Hepatocyte (in vitro differentiated cells): Measurements from ENCODE around the gene PLA2G4A. TPM values are rescaled to one million over a fixed set of nuclear protein-coding genes. Genes with fewer than 3 reads are reported as not detected.

ENCODE experiments used
- DNase-seq: peaks from one replicate; pipeline ENCODE4 v3.0.0-alpha.2; 2016; ENCODE audit warnings: low spot score
- H2AFZ ChIP-seq: fragments of 200-600 bp; sonication (generic); 2 replicates; pipeline ENCODE4 v1.6.0; 2016; ENCODE audit warnings: antibody characterized with exemption, mild to moderate bottlenecking
- H3K27ac ChIP-seq: fragments of 200-600 bp; sonication (generic); 2 replicates; pipeline ENCODE4 v1.5.1; 2016; ENCODE audit warnings: mild to moderate bottlenecking
- H3K27me3 ChIP-seq: fragments of 200-600 bp; sonication (generic); 2 replicates; pipeline ENCODE4 v1.6.1; 2016
- H3K36me3 ChIP-seq: fragments of 200-600 bp; sonication (generic); replicated peaks from 2 replicates; pipeline ENCODE4 v1.5.1; 2016; ENCODE audit warnings: low read depth; ENCODE audit not compliant: insufficient read depth
- H3K4me1 ChIP-seq: fragments of 200-600 bp; sonication (generic); 2 replicates; pipeline ENCODE4 v1.5.1; 2016; ENCODE audit warnings: mild to moderate bottlenecking, moderate library complexity; ENCODE audit not compliant: insufficient read depth
- H3K4me2 ChIP-seq: fragments of 200-600 bp; sonication (generic); 2 replicates; pipeline ENCODE4 v1.6.0; 2016
- H3K4me3 ChIP-seq: fragments of 200-600 bp; sonication (generic); 2 replicates; pipeline ENCODE4 v1.5.1; 2016; ENCODE audit warnings: mild to moderate bottlenecking
- H3K79me2 ChIP-seq: fragments of 200-600 bp; sonication (generic); 2 replicates; pipeline ENCODE4 v1.6.0; 2017; ENCODE audit warnings: mild to moderate bottlenecking
- H3K9me2 ChIP-seq: fragments of 200-600 bp; sonication (generic); replicated peaks from 2 replicates; pipeline ENCODE4 v1.6.0; 2017; ENCODE audit warnings: mild to moderate bottlenecking; ENCODE audit not compliant: insufficient read depth
- H3K9me3 ChIP-seq: fragments of 200-600 bp; sonication (generic); 2 replicates; pipeline ENCODE4 v1.5.1; 2016; ENCODE audit warnings: low read depth, mild to moderate bottlenecking
- H4K20me1 ChIP-seq: fragments of 200-600 bp; sonication (generic); 2 replicates; pipeline ENCODE4 v1.6.0; 2016; ENCODE audit warnings: mild to moderate bottlenecking; ENCODE audit not compliant: insufficient read depth, poor library complexity, severe bottlenecking
- CTCF ChIP-seq: fragments of 200-600 bp; sonication (generic); IDR thresholded peaks from 2 replicates; pipeline ENCODE4 v1.5.1; 2016; ENCODE audit warnings: antibody characterized with exemption, mild to moderate bottlenecking; ENCODE audit not compliant: poor library complexity
- EZH2 ChIP-seq: fragments of 200-600 bp; sonication (generic); IDR thresholded peaks from 2 replicates; pipeline ENCODE4 v1.6.1; 2016; ENCODE audit warnings: antibody characterized with exemption, mild to moderate bottlenecking, borderline replicate concordance
- EZH2phosphoT487 ChIP-seq: fragments of 200-600 bp; sonication (generic); IDR thresholded peaks from one replicate; pipeline ENCODE4 v1.6.1; 2018; ENCODE audit warnings: antibody characterized with exemption, mild to moderate bottlenecking, low read depth, moderate library complexity; ENCODE audit not compliant: unreplicated experiment, severe bottlenecking
- WGBS: methylation state at CpG from one replicate; pipeline ENCODE4 v1.1.6; 2016; ENCODE audit warnings: low lambda C conversion rate; ENCODE audit errors: missing lambda C conversion rate; 5-methylcytosine and 5-hydroxymethylcytosine counted together
- polyA plus RNA-seq: library from polyadenylated mRNA; unstranded; fragments of >200 nt; fragmentation: Nextera tagmentation; extraction: Ambion mirVana; gene quantifications from 2 replicates; pipeline ENCODE4 v1.2.1, GENCODE V29; 2016
- total RNA-seq: library from RNA; depleted of rRNA; stranded (reverse); fragments of >200 nt; gene quantifications from 2 replicates; pipeline ENCODE4 v1.2.3, GENCODE V29; 2014

Gene PLA2G4A
- total and polyA plus RNA-seq, 2 experiments from 2014 or later, result 21.3 to 24.9 TPM

GRCh38 chr1:186945146-186945545, 116.4 kb downstream of the PLA2G4A start:
- Histone ChIP-seq H3K4me2 (no peak overlapping the region), H3K4me1 (no peaks in the 10 kb centered on the region), H3K27me3 (no peaks in the 10 kb centered on the region), H3K9me3 (no peaks in the 10 kb centered on the region), H3K4me3 (no peak overlapping the region), H3K27ac (no peak overlapping the region), H2AFZ (no peak overlapping the region), H4K20me1 (no peaks in the 10 kb centered on the region), H3K36me3 (no peaks in the 10 kb centered on the region), H3K9me2 (no peaks in the 10 kb centered on the region), H3K79me2 (no peaks in the 10 kb centered on the region)
- WGBS, result 96% methylated on average over 4 of the region's 4 CpGs
- no peak for DNase-seq
- TF ChIP-seq CTCF (no peak), EZH2phosphoT487 (no peak), EZH2 (no peak)

GRCh38 chr1:186948535-186948934, 119.8 kb downstream of the PLA2G4A start:
- H3K27ac ChIP-seq, result no peak overlapping the region
- no peaks in the 10 kb centered on the region for H3K36me3 ChIP-seq
- no peaks in the 10 kb centered on the region for H4K20me1 ChIP-seq
- no peaks in the 10 kb centered on the region for H3K9me2 ChIP-seq
- H3K79me2 ChIP-seq, result no peaks in the 10 kb centered on the region
- no peaks in the 10 kb centered on the region for H3K27me3 ChIP-seq
- DNase-seq, result no peak
- WGBS, result 81% methylated on average over 4 of the region's 4 CpGs
- H3K4me2 ChIP-seq, result no peak overlapping the region
- H3K9me3 ChIP-seq, result no peaks in the 10 kb centered on the region
- no peak for TF ChIP-seq CTCF
- TF ChIP-seq EZH2, result no peak
- TF ChIP-seq EZH2phosphoT487, result no peak
- H3K4me1 ChIP-seq, result no peaks in the 10 kb centered on the region
- H2AFZ ChIP-seq, result no peak overlapping the region
- H3K4me3 ChIP-seq, result no peak overlapping the region

GRCh38 chr1:186949173-186949572, 120.4 kb downstream of the PLA2G4A start:
- no peaks in the 10 kb centered on the region for H3K9me2 ChIP-seq
- TF ChIP-seq EZH2phosphoT487 (no peak), EZH2 (no peak), CTCF (no peak)
- DNase-seq, result no peak
- H3K9me3 ChIP-seq, result no peaks in the 10 kb centered on the region
- H3K27me3 ChIP-seq, result no peaks in the 10 kb centered on the region
- no peaks in the 10 kb centered on the region for H3K36me3 ChIP-seq
- H3K4me1 ChIP-seq, result no peaks in the 10 kb centered on the region
- no peak overlapping the region for H2AFZ ChIP-seq
- H4K20me1 ChIP-seq, result no peaks in the 10 kb centered on the region
- no peak overlapping the region for H3K4me3 ChIP-seq
- no peak overlapping the region for H3K27ac ChIP-seq
- no peaks in the 10 kb centered on the region for H3K79me2 ChIP-seq
- WGBS, result 0% methylated on average over 1 of the region's 1 CpG
- H3K4me2 ChIP-seq, result no peak overlapping the region

- Histone ChIP-seq H3K9me2 (no peaks in the 10 kb centered on the region), H3K36me3 (no peaks in the 10 kb centered on the region), H3K9me3 (no peaks in the 10 kb centered on the region), H3K4me2 (no peak overlapping the region), H3K4me1 (no peaks in the 10 kb centered on the region), H2AFZ (no peak overlapping the region), H3K27me3 (no peaks in the 10 kb centered on the region), H3K27ac (no peak overlapping the region), H4K20me1 (no peaks in the 10 kb centered on the region), H3K4me3 (no peak overlapping the region), H3K79me2 (no peaks in the 10 kb centered on the region)
- no peak for TF ChIP-seq CTCF
- TF ChIP-seq EZH2, result no peak
- TF ChIP-seq EZH2phosphoT487, result no peak
- 93% methylated on average over 4 of the region's 4 CpGs for WGBS
- no peak for DNase-seq
These were observed 121.8 kb downstream of the PLA2G4A start for GRCh38 chr1:186950547-186950946.
